Suprapubic skin (tissue), 4 donors: ENCODE measurements around the gene C12orf42. TPM values are rescaled to one million over a fixed set of nuclear protein-coding genes. Genes with fewer than 3 reads are reported as not detected.

Experiments used
- DNase-seq, 2 donors: peaks; one replicate each; pipeline ENCODE4 v3.0.0-alpha.2; 2019; ENCODE audit warnings: low spot score in 2 of 2
- H3K27ac ChIP-seq: fragments of 200-600 bp; sonication (generic); one replicate; pipeline ENCODE4 v1.5.1; 2019
- H3K27me3 ChIP-seq: fragments of 200-600 bp; sonication (generic); one replicate; pipeline ENCODE4 v1.5.1; 2019
- H3K36me3 ChIP-seq: fragments of 200-600 bp; sonication (generic); one replicate; pipeline ENCODE4 v1.5.1; 2019
- H3K4me1 ChIP-seq: fragments of 200-600 bp; sonication (generic); one replicate; pipeline ENCODE4 v1.5.1; 2019
- H3K4me3 ChIP-seq: fragments of 200-600 bp; sonication (generic); one replicate; pipeline ENCODE4 v1.5.1; 2019; ENCODE audit warnings: mild to moderate bottlenecking
- H3K9me3 ChIP-seq: fragments of 200-600 bp; sonication (generic); one replicate; pipeline ENCODE4 v1.5.1; 2019
- CTCF ChIP-seq, 2 donors: fragments of 200-600 bp in 1 of 2; fragments of 450-650 bp in 1 of 2; sonication (generic) in 1 of 2; IDR thresholded peaks; one replicate each; pipeline ENCODE4 v1.5.1; 2016 to 2019; ENCODE audit warnings: antibody characterized with exemption in 2 of 2, mild to moderate bottlenecking in 1 of 2, moderate library complexity in 1 of 2
- EP300 ChIP-seq: sonication (generic); formaldehyde crosslinking; IDR thresholded peaks from one replicate; pipeline ENCODE4 v1.6.1; 2017; ENCODE audit warnings: antibody characterized with exemption
- POLR2A ChIP-seq, 2 donors: fragments of 450-650 bp; IDR thresholded peaks; one replicate each; pipeline ENCODE4 v1.6.1; 2017; ENCODE audit warnings: antibody characterized with exemption in 2 of 2, mild to moderate bottlenecking in 2 of 2, moderate library complexity in 2 of 2
- POLR2AphosphoS5 ChIP-seq, 3 donors: sonication (generic); formaldehyde crosslinking; IDR thresholded peaks; one replicate each; pipeline ENCODE4 v1.6.1; 2017; ENCODE audit warnings: antibody characterized with exemption in 3 of 3
- WGBS: methylation state at CpG from one replicate; pipeline ENCODE4 v1.1.5; 2018; 5-methylcytosine and 5-hydroxymethylcytosine counted together
- total RNA-seq, 4 donors: library from RNA; depleted of rRNA; stranded (reverse); fragments of >200 nt; gene quantifications; one replicate each; pipeline ENCODE4 v1.1.0, GENCODE V29; 2016

Gene C12orf42
- total RNA-seq, 4 donors from 2014 or later: not detected

GRCh38 chr12:103422746-103423515 lies 72.8 kb downstream of the C12orf42 start:
- WGBS: 34% methylated on average over 4 of the region's 4 CpGs
- no peak for DNase-seq

GRCh38 chr12:103422328-103422727 lies 73.4 kb downstream of the C12orf42 start:
- H3K27me3 ChIP-seq: no peaks in the 10 kb centered on the region
- no peak for TF ChIP-seq EP300
- TF ChIP-seq POLR2AphosphoS5 (IDR thresholded peaks at IDR 0.05): no peak
- no peak for TF ChIP-seq CTCF (IDR thresholded peaks at IDR 0.05)
- TF ChIP-seq POLR2A (IDR thresholded peaks at IDR 0.05): no peak
- H3K9me3 ChIP-seq: no peaks in the 10 kb centered on the region
- H3K36me3 ChIP-seq: no peaks in the 10 kb centered on the region
- no peak overlapping the region for H3K4me3 ChIP-seq
- no peak for DNase-seq
- no peak overlapping the region for H3K27ac ChIP-seq
- no peaks in the 10 kb centered on the region for H3K4me1 ChIP-seq
- 80% methylated on average over 4 of the region's 4 CpGs for WGBS

More at GRCh38 chr12:103422746-103423515, 72.8 kb downstream of the C12orf42 start:
- Histone ChIP-seq H3K27me3 (no peaks in the 10 kb centered on the region), H3K36me3 (no peaks in the 10 kb centered on the region), H3K4me3 (no peak overlapping the region), H3K27ac (no peak overlapping the region), H3K9me3 (no peaks in the 10 kb centered on the region), H3K4me1 (no peaks in the 10 kb centered on the region)
- TF ChIP-seq POLR2A (IDR thresholded peaks at IDR 0.05): no peak
- TF ChIP-seq POLR2AphosphoS5 (IDR thresholded peaks at IDR 0.05): no peak
- no peak for TF ChIP-seq CTCF (IDR thresholded peaks at IDR 0.05)
- TF ChIP-seq EP300: no peak

GRCh38 chr12:103421402-103421801 lies 74.4 kb downstream of the C12orf42 start:
- H3K9me3 ChIP-seq: no peaks in the 10 kb centered on the region
- H3K27me3 ChIP-seq: no peaks in the 10 kb centered on the region
- H3K36me3 ChIP-seq: no peaks in the 10 kb centered on the region
- no peak overlapping the region for H3K27ac ChIP-seq
- WGBS: 88% methylated on average over 1 of the region's 1 CpG
- DNase-seq: no peak
- no peak for TF ChIP-seq EP300
- no peak for TF ChIP-seq CTCF (IDR thresholded peaks at IDR 0.05)
- TF ChIP-seq POLR2AphosphoS5 (IDR thresholded peaks at IDR 0.05): no peak
- no peaks in the 10 kb centered on the region for H3K4me1 ChIP-seq
- H3K4me3 ChIP-seq: no peak overlapping the region

- WGBS: 28% methylated on average over 2 of the region's 2 CpGs
- H3K27me3 ChIP-seq: no peaks in the 10 kb centered on the region
- no peaks in the 10 kb centered on the region for H3K4me1 ChIP-seq
- no peaks in the 10 kb centered on the region for H3K9me3 ChIP-seq
- TF ChIP-seq CTCF (IDR thresholded peaks at IDR 0.05) (no peak), POLR2A (IDR thresholded peaks at IDR 0.05) (no peak)
- H3K27ac ChIP-seq: no peak overlapping the region
- H3K36me3 ChIP-seq: no peaks in the 10 kb centered on the region
- no peak overlapping the region for H3K4me3 ChIP-seq
- no peak for DNase-seq
Measured at GRCh38 chr12:103415681-103416080, 80.1 kb downstream of the C12orf42 start.

GRCh38 chr12:103401421-103401820 lies 94.3 kb downstream of the C12orf42 start:
- TF ChIP-seq CTCF (IDR thresholded peaks at IDR 0.05) (no peak), POLR2A (IDR thresholded peaks at IDR 0.05) (no peak), POLR2AphosphoS5 (IDR thresholded peaks at IDR 0.05) (no peak), EP300 (no peak)
- Histone ChIP-seq H3K36me3 (no peaks in the 10 kb centered on the region), H3K4me3 (no peak overlapping the region), H3K4me1 (no peaks in the 10 kb centered on the region), H3K27ac (no peak overlapping the region), H3K9me3 (peaks cover 4% of the 10 kb centered on the region), H3K27me3 (no peaks in the 10 kb centered on the region)
- no peak for DNase-seq
- 72% methylated on average over 3 of the region's 3 CpGs for WGBS
